PFSK-1 (cell line): ENCODE measurements around the gene INPP5A.

Experiments
- POLR2AphosphoS5 ChIP-seq: IDR thresholded peaks from 2 replicates; pipeline ENCODE4 v1.6.1; 2012; ENCODE audit warnings: low read depth, mild to moderate bottlenecking, control low read depth, low read length, moderate library complexity
- REST ChIP-seq, 2 experiments: IDR thresholded peaks; 2 replicates each; pipeline versions ENCODE4 v1.6.1 to v1.8.0; 2011 to 2012; ENCODE audit warnings: low read depth in 2 of 2, low read length in 2 of 2, control low read depth in 1 of 2, inconsistent platforms in 1 of 2, mild to moderate bottlenecking in 1 of 2, moderate library complexity in 1 of 2; ENCODE audit not compliant: insufficient read depth in 1 of 2
- SIN3A ChIP-seq: IDR thresholded peaks from 2 replicates; pipeline ENCODE4 v1.6.1; 2012; ENCODE audit warnings: mild to moderate bottlenecking, low read length, moderate library complexity, borderline replicate concordance; ENCODE audit not compliant: insufficient read depth
- TAF1 ChIP-seq: IDR thresholded peaks from 2 replicates; pipeline ENCODE4 v1.6.1; 2012; ENCODE audit warnings: low read length, control low read depth, borderline replicate concordance; ENCODE audit not compliant: insufficient read depth

- TF ChIP-seq SIN3A (no peak), REST (IDR thresholded peaks at IDR 0.05; ENCODE audit: insufficient read depth in 1 of 2, low read depth in 2 of 2, low read length in 2 of 2) (no peak), POLR2AphosphoS5 (no peak), TAF1 (no peak)
Measured at GRCh38 chr10:132643709-132644526, 106.3 kb downstream of the INPP5A start.
